Anterior cingulate cortex (tissue), 58 donors: ENCODE results near the gene KAT2B.

Experiments
- DNase-seq, 58 donors: peaks; one replicate each; lab custom pipeline; 2025; lab: John Stamatoyannopoulos, UW

Gene KAT2B

GRCh38 chr3:20083953-20084352, 43.7 kb downstream of the KAT2B start:
- DNase-seq, result no peak

- DNase-seq, result no peak
Measured at GRCh38 chr3:20091331-20092047, 51.2 kb downstream of the KAT2B start.

GRCh38 chr3:20095470-20095869, 55.2 kb downstream of the KAT2B start:
- no peak for DNase-seq

- DNase-seq, result no peak
Measured at GRCh38 chr3:20096135-20096685, 56.0 kb downstream of the KAT2B start.

DNA sequence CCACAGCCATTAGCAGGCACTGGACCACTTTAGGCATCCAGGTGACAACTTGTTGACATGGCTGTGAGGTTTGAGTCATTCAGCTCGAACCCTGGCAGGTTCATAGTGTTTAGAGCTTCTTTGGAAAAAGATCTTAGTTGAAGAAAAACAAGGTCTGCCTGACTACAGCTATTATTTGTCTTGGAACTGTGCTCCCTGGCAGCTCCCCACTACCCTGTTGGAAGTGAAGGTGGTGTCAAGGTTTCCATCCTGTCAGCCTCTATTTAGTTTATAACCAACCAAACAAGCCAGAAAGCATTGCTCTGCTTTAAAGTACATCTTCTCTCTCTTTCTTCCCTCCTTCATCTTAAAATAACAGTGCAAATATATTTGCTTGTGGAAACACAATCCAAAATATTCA, 56.8 kb downstream of the KAT2B start:
- no peak for DNase-seq

DNA sequence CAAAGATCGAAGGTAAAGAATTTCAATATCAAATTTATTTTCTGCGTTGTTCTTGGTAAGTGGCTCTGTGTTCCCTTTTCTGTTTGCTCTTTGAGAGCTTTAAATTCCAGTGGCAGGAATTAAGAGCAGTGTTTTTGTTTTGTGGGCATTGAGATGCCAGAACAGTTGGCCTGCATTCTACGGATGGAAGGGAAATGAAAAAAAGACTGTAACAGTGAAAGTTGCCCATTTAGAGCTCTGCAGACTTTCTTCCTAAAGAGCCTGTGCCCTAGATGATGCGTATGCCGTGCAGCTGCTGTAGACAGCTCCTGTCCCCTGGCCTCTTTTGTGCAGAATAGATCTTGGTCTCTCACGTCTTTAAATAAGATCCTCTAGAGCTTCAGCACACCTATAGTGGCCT, 58.8 kb downstream of the KAT2B start:
- DNase-seq, result peak in 4 of 58 donors; percentile 15 to 60 (median 54)

GRCh38 chr3:20100151-20100550, 59.9 kb downstream of the KAT2B start:
- peak in 1 of 58 donors; percentile 16 for DNase-seq

DNA sequence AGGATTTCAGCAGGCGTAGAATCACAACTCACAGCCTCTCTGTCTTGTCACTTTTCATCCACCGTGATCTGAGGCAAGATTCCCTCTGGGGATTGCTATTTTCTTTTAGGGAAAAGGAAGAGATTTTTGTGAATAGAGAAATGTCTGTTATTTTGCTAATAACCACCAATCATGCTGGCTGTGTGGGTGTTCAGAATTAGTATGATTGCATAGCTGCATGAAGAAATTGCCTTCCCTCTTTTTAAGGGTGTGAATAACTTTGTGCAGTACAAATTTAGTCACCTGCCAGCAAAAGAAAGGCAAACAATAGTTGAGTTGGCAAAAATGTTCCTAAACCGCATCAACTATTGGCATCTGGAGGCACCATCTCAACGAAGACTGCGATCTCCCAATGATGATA, 60.8 kb downstream of the KAT2B start:
- no peak for DNase-seq

DNA sequence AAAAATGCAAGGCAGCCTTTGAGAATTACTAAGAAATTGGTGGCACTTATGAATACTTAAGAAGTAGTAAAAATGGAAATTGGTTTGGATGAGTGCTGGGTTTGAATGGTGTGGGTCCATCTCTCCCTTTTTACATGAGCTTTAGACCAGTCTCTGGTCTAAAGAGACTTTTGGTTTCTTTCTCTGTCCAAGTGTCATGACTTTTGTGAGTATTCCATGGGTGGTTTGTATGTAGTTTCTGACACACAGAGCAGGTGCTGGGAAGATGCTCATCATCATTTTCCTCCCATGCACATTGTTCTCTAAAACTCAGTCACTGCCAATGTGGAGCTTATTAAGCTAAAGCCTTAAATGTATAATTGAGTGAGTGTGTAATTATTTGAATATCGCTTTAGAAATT, 63.5 kb downstream of the KAT2B start:
- DNase-seq, result no peak

DNA sequence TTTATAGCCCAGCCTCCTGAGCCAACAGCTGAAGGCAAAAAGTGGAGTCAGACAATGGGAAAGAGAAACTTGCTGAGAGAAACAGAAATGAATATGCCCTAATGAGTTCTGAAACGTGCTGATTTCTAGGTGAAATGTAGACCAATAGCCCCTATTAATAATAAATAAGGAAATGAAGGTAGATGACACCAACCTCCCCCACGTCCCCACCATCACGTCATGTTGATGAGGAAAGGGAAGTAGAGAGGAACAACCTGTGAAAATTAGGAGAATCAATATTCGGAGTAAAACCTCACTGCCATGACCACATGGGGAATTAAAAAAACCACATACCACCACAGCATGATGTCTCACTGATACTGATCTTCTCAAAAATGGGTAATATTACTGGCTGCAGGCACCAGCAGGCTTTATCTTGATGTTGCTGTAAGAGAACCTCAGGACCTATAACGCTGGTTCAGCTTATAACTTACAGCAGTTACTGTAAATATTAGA, 64.0 kb downstream of the KAT2B start:
- no peak for DNase-seq

DNA sequence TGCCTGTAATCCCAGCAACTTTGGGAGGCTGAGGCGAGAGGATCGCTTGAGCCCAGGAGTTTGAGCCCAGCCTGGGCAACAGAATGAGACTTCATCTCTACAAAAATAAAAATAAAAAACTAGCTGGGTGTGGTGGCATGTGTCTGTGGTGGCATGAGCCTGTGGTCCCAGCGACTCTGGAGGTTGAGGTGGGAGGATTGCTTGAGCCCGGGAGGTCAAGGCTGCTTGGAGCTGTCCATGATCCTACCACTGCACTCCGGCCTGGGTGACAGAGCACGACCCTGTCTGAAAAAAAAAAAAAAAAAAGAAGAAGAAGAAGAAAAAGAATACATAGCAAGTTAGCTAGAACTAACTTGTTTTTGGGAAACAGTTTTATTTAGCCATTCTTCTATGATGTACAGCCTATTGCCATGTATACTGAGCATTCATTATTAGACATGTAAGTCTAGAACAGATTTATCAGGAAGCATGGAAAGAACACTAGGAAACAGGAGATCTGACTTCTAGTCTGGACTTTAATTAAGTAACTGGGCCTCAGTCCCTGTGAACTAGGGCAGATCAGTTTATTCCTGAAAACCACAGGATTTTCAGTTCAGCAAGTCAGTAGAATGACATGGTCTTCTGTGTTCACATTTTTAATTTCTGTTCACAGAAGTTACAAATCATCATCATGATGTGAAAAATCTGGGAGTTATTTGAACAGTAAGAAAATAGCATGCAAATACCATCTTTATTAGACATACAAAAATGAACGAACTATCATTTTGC, 65.5 kb downstream of the KAT2B start:
- DNase-seq, result no peak

- no peak for DNase-seq
Measured at GRCh38 chr3:20107722-20108121, 67.5 kb downstream of the KAT2B start.

DNA sequence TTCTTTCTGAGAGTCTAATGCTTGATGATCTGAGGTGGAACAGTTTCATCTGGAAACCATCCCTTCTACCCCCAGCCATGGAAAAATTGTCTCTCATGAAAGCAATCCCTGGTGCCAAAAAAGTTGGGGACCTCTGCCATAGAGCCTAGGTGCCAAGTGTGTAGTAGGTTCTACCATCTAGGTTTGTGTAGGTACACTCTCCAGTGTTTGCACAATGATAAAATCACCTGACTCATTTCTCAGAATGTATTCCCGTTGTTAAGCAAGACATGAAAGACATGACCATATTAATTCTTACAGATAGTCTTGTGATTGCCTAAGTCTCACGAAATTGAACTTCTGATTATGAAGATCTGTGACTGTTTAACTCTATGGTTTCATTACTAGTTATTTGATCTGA, 68.6 kb downstream of the KAT2B start:
- no peak for DNase-seq

- no peak for DNase-seq
Measured at GRCh38 chr3:20110826-20111225, 70.6 kb downstream of the KAT2B start.

GRCh38 chr3:20111836-20112235, 71.6 kb downstream of the KAT2B start:
- no peak for DNase-seq

DNA sequence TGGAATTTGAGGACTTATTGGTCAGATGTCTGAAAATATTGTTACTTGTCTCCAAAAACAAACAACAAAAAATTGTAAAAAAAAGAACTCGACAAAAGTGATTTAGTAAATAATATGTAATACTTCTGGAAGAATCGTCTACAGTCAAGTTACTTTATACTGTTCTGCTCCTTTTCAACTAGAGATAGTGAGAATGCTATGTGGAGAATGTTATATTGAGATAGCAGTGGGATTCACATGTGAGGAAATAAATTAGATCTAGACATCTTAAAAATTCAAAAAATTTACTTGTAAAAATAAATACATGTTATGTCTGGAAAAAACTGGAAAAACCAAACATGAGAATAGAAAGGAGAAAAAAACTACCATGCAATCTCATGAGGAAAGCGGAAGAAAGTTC, 80.8 kb downstream of the KAT2B start:
- DNase-seq, result no peak

DNA sequence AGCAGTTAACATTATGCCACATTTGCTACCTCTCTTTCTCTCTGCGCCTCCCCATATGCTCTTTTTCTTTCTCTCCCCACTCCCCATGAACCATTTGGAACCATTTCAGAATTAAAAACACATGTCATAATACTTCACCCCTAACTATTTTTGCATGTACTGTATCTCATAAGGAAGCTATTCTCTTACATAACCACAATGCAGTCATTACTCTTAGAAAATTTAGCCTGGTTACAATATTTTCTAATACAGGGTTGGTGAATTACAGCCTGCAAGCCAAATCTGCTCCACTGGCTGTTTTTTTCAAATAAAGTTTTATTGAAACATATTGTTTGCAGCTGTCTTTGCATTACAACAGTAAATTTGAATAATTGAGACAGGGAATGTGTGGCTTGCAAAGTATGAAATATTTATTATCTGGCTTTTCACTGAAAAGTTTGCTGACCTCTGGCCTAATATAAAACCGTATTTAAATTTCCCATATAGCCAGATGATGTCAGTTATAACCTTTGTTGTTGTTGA, 82.9 kb downstream of the KAT2B start:
- no peak for DNase-seq

- no peak for DNase-seq
Measured at GRCh38 chr3:20125289-20125688, 85.0 kb downstream of the KAT2B start.

DNA sequence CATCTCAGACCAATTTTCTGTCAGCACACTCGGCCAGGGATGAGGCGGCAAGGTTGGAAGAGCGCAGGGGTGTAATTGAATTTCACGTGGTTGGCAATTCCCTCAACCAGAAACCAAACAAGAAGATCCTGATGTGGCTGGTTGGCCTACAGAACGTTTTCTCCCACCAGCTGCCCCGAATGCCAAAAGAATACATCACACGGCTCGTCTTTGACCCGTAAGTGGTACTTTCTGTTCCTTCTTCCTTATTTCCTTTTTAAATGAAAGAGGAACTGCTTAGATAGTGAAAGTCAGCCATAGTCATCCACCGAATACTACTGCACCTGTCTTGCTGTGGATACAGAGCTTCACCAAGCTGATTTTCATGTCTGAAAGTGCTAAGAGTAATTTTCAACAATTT, 85.7 kb downstream of the KAT2B start:
- peak in 8 of 58 donors; percentile 2 to 34 (median 6) for DNase-seq

DNA sequence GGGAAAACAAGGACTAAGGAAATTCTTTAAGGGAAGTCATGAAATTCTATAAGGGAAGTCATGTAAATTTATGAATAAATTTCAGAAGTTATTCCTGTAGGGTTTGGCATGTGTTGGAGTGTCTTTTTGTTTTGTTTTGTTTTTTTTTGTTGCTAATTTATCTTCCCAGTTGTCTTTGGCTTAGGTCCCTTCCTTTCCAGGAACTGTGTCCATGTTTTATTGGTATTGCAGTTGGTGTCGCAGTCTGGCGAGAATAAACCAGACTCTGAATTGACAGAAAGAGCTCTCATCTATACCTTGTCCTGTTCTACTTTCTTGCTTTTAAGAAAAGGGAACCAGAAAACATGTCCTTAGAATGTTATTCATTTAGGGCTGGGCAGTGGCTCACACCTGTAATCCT, 88.1 kb downstream of the KAT2B start:
- no peak for DNase-seq

DNA sequence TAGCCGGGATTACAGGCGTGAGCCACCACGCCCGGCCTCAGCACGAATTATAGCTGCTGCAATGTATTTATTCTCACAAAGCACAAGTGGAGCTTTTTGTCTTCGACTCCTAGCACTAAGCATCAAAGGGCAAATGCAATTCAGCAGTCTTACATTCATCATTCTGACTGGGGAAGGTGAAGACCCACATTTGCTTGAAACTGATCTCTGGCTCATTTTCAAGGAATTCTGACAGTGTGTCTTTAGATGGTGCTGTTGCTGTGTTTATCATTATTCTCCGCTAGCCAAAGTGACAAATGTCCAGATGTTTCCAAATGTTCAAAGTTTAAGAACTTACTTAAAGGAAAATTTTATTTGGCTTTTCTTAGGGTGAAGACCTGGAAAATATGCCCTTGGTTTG, 89.9 kb downstream of the KAT2B start:
- no peak for DNase-seq
